SK-MEL-5 (cell line): ENCODE measurements around the gene S100A8. TPM values are rescaled to one million over a fixed set of nuclear protein-coding genes. Genes with fewer than 3 reads are reported as not detected.
A peak's percentile ranks its signal among the peaks of the same experiment; 100 is the strongest.

ENCODE experiments used
- DNase-seq: peaks from one replicate; pipeline ENCODE4 v3.0.0-alpha.2; 2016; ENCODE audit warnings: low read depth, low spot score
- in situ Hi-C: cut with HindIII; loops from 2 replicates; pipeline ENCODE4 v1.10.0; 2016; ENCODE audit warnings: low sequenced_read_pairs, high pct_unique_total_duplicates, low pct_unique_long_range_greater_than_20kb
- total RNA-seq: library from RNA; depleted of rRNA; stranded (reverse); fragments of >200 nt; shearing (Covaris generic); gene quantifications from 2 replicates; pipeline ENCODE4 v1.2.3, GENCODE V29; 2014

Gene S100A8
- total RNA-seq, 1 experiment from 2014 or later = not detected

GRCh38 chr1:153397051-153397923 lies 6.4 kb upstream of the S100A8 start:
- in situ Hi-C loops = no loop called here
- no peak for DNase-seq

DNA sequence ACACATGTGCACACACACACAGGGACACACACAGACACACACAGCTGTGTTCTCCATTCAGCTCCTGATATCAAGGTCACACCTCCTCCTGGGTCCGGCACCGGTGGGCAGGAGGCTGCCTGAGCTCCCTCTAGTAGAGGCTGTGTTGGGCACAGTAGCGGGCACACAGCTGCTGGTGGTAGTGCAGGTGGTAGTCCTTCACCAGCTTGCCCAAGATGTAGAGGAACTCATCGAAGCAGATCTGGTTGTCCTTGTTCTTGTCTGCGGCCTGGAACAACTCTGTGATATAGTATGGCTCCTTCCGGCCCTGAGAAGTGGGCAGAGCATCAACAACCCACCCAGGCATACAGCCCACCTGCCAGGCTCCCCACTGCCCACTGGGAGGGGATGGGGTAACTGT lies 5.6 kb upstream of the S100A8 start:
- no peak for DNase-seq

GRCh38 chr1:153395776-153396175 lies 4.9 kb upstream of the S100A8 start:
- DNase-seq = no peak
- in situ Hi-C loops = no loop called here

More for the DNA sequence above, 5.6 kb upstream of the S100A8 start:
- in situ Hi-C loops = no loop called here

GRCh38 chr1:153395136-153395685 lies 4.3 kb upstream of the S100A8 start:
- in situ Hi-C loops = no loop called here
- no peak for DNase-seq

DNA sequence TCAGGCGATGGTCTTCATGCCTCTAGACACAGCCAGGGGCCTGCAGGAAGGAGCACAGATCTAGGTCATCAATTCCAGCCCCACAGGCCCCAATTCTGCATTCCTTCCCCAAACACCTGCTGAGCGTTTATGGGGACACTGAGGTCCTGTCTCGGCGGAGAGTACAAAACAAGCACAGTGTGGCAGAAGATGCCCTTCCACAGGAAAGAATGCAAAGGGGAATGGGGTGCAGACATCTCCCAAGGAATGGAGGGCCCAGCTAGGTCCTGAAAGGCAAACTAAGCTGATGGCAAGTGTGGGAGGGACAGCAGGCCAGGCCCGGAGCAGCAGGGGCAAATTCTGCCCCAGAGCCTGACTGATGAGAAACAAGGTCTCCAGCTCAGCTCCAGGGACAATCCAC lies 3.5 kb upstream of the S100A8 start:
- in situ Hi-C loops = no loop called here

DNA sequence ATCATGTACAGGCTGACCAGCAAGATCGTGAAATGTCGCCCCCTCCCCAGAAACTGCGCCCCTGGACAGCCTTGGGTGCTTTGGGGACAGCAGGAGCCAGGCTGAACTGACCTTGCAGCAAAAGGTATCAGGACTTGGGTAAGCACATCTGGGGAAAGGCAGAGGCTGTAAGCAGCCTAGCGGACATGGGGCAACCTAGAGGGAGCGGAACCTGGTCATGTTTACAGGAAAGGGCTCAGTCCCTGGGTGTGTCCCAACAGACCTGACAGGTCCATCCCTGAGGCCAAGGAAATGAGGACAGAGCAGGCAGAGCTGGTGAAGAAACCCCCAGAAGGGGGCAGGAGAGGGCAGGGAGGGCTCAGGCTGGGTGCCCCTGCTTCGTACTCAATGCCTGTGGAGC lies 3.1 kb upstream of the S100A8 start:
- peak; percentile 11 for DNase-seq
- in situ Hi-C loops = no loop called here

More for the DNA sequence above, 3.5 kb upstream of the S100A8 start:
- DNase-seq = no peak

- DNase-seq = no peak
- in situ Hi-C loops = no loop called here
Observed at GRCh38 chr1:153392822-153393221, 1.9 kb upstream of the S100A8 start.

DNA sequence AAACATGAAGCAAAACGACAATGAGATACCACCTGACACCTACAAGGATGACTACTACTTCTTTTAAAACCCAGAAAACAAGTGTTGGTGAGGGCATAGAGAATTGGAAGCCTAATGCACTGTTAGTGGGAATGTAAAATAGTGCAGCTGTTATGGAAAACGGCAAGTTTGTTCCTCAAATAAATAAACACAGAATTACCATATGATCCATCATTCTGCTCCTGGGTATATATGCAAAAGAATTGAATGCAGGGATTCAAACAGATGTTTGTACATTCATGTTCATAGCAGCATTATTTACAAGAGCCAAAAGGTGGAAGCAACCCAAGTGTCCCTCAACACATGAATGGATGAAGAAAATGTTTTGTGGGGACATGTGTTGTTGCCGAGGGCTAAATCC lies 1.4 kb upstream of the S100A8 start:
- in situ Hi-C loops = no loop called here
- DNase-seq = no peak

GRCh38 chr1:153389973-153390879 lies 647 bp downstream of the S100A8 start:
- in situ Hi-C loops = no loop called here
- DNase-seq = no peak

- in situ Hi-C loops = no loop called here
Observed at GRCh38 chr1:153389401-153389800, 1.5 kb downstream of the S100A8 start.

GRCh38 chr1:153387785-153388184 lies 3.1 kb downstream of the S100A8 start:
- in situ Hi-C loops = no loop called here
- no peak for DNase-seq

More at GRCh38 chr1:153389401-153389800, 1.5 kb downstream of the S100A8 start:
- DNase-seq = no peak

GRCh38 chr1:153387001-153387400 lies 3.9 kb downstream of the S100A8 start:
- in situ Hi-C loops = no loop called here
- DNase-seq = no peak

GRCh38 chr1:153386500-153386901 lies 4.4 kb downstream of the S100A8 start:
- in situ Hi-C loops = no loop called here
- no peak for DNase-seq

GRCh38 chr1:153384958-153385580 lies 5.8 kb downstream of the S100A8 start:
- in situ Hi-C loops = no loop called here
- no peak for DNase-seq

GRCh38 chr1:153380711-153381110 lies 10.2 kb downstream of the S100A8 start:
- in situ Hi-C loops = no loop called here
- no peak for DNase-seq

GRCh38 chr1:153379591-153379990 lies 11.3 kb downstream of the S100A8 start:
- in situ Hi-C loops = no loop called here
- DNase-seq = no peak

DNA sequence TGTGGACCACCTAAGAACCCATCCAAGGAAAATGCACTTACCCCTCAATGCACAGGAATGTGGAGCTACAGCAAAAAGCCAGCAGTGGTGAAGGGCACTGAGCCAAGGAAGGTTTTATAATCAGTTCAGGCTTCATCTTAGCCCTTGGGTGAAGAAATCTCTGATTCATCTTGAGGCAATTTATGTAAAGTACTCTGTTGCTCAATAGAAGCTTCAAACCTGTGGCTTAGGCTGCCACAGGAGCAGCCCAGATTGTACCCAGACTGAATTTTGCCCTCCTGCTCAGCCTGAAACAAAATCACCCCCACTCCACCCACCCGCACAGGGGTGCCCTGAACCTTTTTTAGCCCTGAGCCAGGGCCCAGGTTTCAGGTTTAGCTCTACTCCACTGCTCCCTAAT lies 15.4 kb downstream of the S100A8 start, which contains the start of gene S100A12:
Gene S100A12, minus strand, starts transcription at position 111 of the 400 bp plus-strand sequence. CDS start 1,029 bp downstream, outside the sequence.
- no peak for DNase-seq
- in situ Hi-C loops = no loop called here

DNA sequence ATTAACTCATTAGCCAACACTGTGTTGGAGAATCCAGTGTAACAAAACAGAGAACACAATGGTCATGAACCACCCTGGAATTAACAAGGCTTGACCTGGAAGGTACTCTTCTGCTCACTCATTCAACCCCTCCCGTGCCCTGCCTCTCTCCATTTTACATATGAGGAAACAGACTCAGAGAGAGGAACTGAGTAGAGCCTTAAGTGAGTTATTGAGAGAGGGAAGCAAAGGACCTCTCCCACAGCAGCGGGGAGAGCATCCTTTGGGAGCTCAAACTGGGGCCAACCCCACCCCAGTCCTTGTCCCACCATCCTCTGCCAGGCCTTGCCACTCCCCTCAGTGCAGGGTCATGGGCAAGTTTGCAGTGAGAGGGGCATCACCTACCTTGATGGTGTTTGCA lies 16.8 kb downstream of the S100A8 start:
- no peak for DNase-seq
- in situ Hi-C loops = no loop called here
